HUDEP-2 (cell line): ENCODE results near the gene VPREB3.

Source experiments
- DNase-seq, 76 experiments: peaks; one replicate each; lab custom pipeline; 2025; ENCODE audit not compliant: unreplicated experiment in 76 of 76; lab: John Stamatoyannopoulos, UW

Gene VPREB3

GRCh38 chr22:23783265-23784150, 29.3 kb upstream of the VPREB3 start:
- DNase-seq: no peak

GRCh38 chr22:23782703-23783102, 28.5 kb upstream of the VPREB3 start:
- DNase-seq: no peak

- DNase-seq: no peak
Observed at GRCh38 chr22:23782252-23782651, 28.0 kb upstream of the VPREB3 start.

- DNase-seq: peak in 2 of 76 experiments; percentile 9 to 14
Observed at GRCh38 chr22:23781511-23782183, 27.4 kb upstream of the VPREB3 start.

- DNase-seq: no peak
Observed at GRCh38 chr22:23781065-23781464, 26.8 kb upstream of the VPREB3 start.

- no peak for DNase-seq
Observed at GRCh38 chr22:23780146-23780748, 26.0 kb upstream of the VPREB3 start.

- DNase-seq: no peak
Observed at GRCh38 chr22:23779731-23780130, 25.5 kb upstream of the VPREB3 start.

- no peak for DNase-seq
Observed at GRCh38 chr22:23779083-23779482, 24.9 kb upstream of the VPREB3 start.

GRCh38 chr22:23778577-23778900, 24.3 kb upstream of the VPREB3 start:
- no peak for DNase-seq

GRCh38 chr22:23777776-23778576, 23.8 kb upstream of the VPREB3 start:
- DNase-seq: no peak

GRCh38 chr22:23775779-23776375, 21.7 kb upstream of the VPREB3 start:
- DNase-seq: no peak

- DNase-seq: no peak
Observed at GRCh38 chr22:23774922-23775436, 20.8 kb upstream of the VPREB3 start.

GRCh38 chr22:23774114-23774921, 20.1 kb upstream of the VPREB3 start:
- no peak for DNase-seq

GRCh38 chr22:23773483-23774113, 19.4 kb upstream of the VPREB3 start:
- DNase-seq: no peak

GRCh38 chr22:23772649-23773473, 18.6 kb upstream of the VPREB3 start, which contains the start of gene MMP11:
MMP11 (plus strand) TSS chr22:23772849; CDS start chr22:23772871, 22 bp downstream.
- DNase-seq: peak in 41 of 76 experiments; percentile 2 to 65 (median 32)

GRCh38 chr22:23772315-23772648, 18.1 kb upstream of the VPREB3 start:
- no peak for DNase-seq

- no peak for DNase-seq
Observed at GRCh38 chr22:23769321-23769965, 15.2 kb upstream of the VPREB3 start.
